GM06990 (cell line): Measurements from ENCODE around the gene OR1K1.
"Not testable (repeated sequence)": the region's sequence is repeated elsewhere in the genome, so short reads cannot be mapped to it uniquely, and the experiment has no call there.

Experiments
- DNase-seq: peaks from one replicate; pipeline ENCODE4 v3.0.0-alpha.2; 2011; ENCODE audit not compliant: insufficient read length; ENCODE audit errors: extremely low read depth
- H3K27me3 ChIP-seq: replicated peaks from 2 replicates; pipeline ENCODE4 v1.6.0; 2011; ENCODE audit warnings: low read length; ENCODE audit not compliant: control insufficient read depth, insufficient read depth
- H3K36me3 ChIP-seq: 2 replicates; pipeline ENCODE4 v1.5.1; 2011; ENCODE audit warnings: low read length; ENCODE audit not compliant: control insufficient read depth, insufficient read depth
- H3K4me3 ChIP-seq: replicated peaks from 2 replicates; pipeline ENCODE4 v1.5.1; 2011; ENCODE audit warnings: low read depth, mild to moderate bottlenecking, control low read depth, low read length
- CTCF ChIP-seq: IDR thresholded peaks from 2 replicates; pipeline ENCODE4 v1.5.1; 2011; ENCODE audit warnings: low read length, control low read depth, mild to moderate bottlenecking, inconsistent platforms; ENCODE audit not compliant: insufficient read depth, poor library complexity, severe bottlenecking

OR1K1 gene

DNA sequence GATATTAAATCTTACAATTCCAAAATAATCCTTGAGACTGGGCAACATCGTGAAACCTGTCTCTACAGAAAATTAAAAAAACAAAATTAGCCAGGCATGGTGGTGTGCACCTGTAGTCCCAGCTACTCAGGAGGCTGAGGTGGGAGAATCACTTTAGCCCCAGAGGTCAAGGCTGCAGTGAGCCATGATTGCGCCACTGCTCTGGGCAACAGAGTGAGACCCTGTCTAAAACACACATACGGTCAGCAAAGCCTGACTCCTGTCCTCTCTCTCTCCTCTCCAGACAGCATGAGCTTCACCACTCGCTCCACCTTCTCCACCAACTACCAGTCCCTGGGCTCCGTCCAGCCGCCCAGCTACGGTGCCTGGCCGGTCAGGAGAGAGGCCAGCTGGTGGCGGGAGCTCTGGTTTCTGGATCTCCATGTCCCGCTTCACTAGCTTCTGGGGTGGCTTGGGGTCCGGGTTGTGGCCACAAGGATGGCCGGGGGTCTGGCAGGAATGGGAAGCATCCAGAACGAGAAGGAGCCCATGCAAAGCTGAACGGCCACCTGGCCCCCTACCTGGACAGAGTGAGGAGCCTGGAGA, 37.4 kb downstream of the OR1K1 start:
- Histone ChIP-seq H3K27me3 (no peaks in the 10 kb centered on the region), H3K36me3 (no peaks in the 10 kb centered on the region), H3K4me3 (no peak overlapping the region)
- no peak for TF ChIP-seq CTCF
- DNase-seq: no peak

DNA sequence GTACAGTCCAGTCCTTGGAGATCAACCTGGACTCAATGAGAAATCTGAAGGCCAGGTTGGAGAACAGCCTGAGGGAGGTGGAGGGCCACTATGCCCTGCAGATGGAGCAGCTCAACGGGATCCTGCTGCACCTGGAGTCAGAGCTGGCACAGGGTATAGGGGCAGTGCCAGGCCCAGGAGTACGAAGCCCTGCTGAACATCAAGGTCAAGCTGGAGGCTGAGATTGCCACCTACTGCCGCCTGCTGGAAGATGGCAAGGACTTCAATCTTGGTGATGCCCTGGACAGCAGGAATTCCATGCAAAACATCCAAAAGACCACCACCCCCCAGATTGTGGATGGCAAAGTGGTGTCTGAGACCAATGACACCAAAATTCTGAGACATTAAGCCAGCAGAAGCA, 38.5 kb downstream of the OR1K1 start:
- H3K4me3 ChIP-seq, H3K36me3 ChIP-seq, H3K27me3 ChIP-seq, DNase-seq: not testable (repeated sequence)
- TF ChIP-seq CTCF: peak; percentile 16

GRCh38 chr9:122841501-122841900, 41.6 kb downstream of the OR1K1 start:
- DNase-seq: no peak
- Histone ChIP-seq H3K4me3 (no peak overlapping the region), H3K27me3 (no peaks in the 10 kb centered on the region), H3K36me3 (no peaks in the 10 kb centered on the region)
- TF ChIP-seq CTCF: no peak

GRCh38 chr9:122844137-122844536, 44.2 kb downstream of the OR1K1 start:
- Histone ChIP-seq H3K27me3 (no peaks in the 10 kb centered on the region), H3K4me3 (no peak overlapping the region), H3K36me3 (no peaks in the 10 kb centered on the region)
- TF ChIP-seq CTCF: no peak
- no peak for DNase-seq

- no peak for DNase-seq
- H3K36me3 ChIP-seq: no peaks in the 10 kb centered on the region; the same call in 1 of the 2 replicates
- no peak overlapping the region for H3K4me3 ChIP-seq
- no peaks in the 10 kb centered on the region for H3K27me3 ChIP-seq
- no peak for TF ChIP-seq CTCF
Observed at GRCh38 chr9:122845116-122845515, 45.2 kb downstream of the OR1K1 start.

GRCh38 chr9:122846371-122846940, 46.5 kb downstream of the OR1K1 start:
- Histone ChIP-seq H3K27me3 (no peaks in the 10 kb centered on the region), H3K36me3 (no peaks in the 10 kb centered on the region; the same call in 1 of the 2 replicates), H3K4me3 (no peak overlapping the region)
- DNase-seq: no peak
- TF ChIP-seq CTCF: no peak
